HepG2 (cell line): ENCODE results near the gene NOTUM. TPM values are rescaled to one million over a fixed set of nuclear protein-coding genes. Genes with fewer than 3 reads are reported as not detected.

Experiments used
- CBX2 ChIP-seq, 2 experiments: fragments of 200-600 bp in 1 of 2; sonication (generic); formaldehyde crosslinking in 1 of 2; IDR thresholded peaks; 2 replicates each; pipeline versions ENCODE4 v1.7.0 to v1.8.1; 2018 to 2022; ENCODE audit warnings: low read depth in 2 of 2, low read length in 1 of 2, mild to moderate bottlenecking in 1 of 2, missing genetic modification reagents in 1 of 2
- EED ChIP-seq: sonication (generic); formaldehyde crosslinking; IDR thresholded peaks from 2 replicates; pipeline ENCODE4 v1.5.0; 2020; ENCODE audit warnings: mild to moderate bottlenecking, missing genetic modification reagents
- ERF ChIP-seq: IDR thresholded peaks from 2 replicates; pipeline ENCODE4 v1.6.1; 2018; ENCODE audit warnings: missing biosample characterization, missing genetic modification reagents
- GATAD2A ChIP-seq: IDR thresholded peaks from 2 replicates; pipeline ENCODE4 v1.6.1; 2016
- HNRNPH1 ChIP-seq: fragments of 200-400 bp; formaldehyde crosslinking; optimal IDR thresholded peaks from 2 replicates; pipeline ENCODE3; 2017; ENCODE audit warnings: mild to moderate bottlenecking, low read depth, low read length
- NFYB ChIP-seq: sonication (generic); formaldehyde crosslinking; IDR thresholded peaks from 2 replicates; pipeline ENCODE4 v1.4.0; 2020; ENCODE audit warnings: missing genetic modification reagents
- REPIN1 ChIP-seq: sonication (generic); formaldehyde crosslinking; IDR thresholded peaks from 2 replicates; pipeline ENCODE4 v1.8.0; 2022; ENCODE audit warnings: missing genetic modification reagents, low read depth, mild to moderate bottlenecking, borderline replicate concordance
- SNAI1 ChIP-seq: sonication (generic); formaldehyde crosslinking; IDR thresholded peaks from 2 replicates; pipeline ENCODE4 v1.5.0; 2020; ENCODE audit warnings: mild to moderate bottlenecking, missing genetic modification reagents, borderline replicate concordance
- TCF7 ChIP-seq: sonication (generic); IDR thresholded peaks from 2 replicates; pipeline ENCODE4 v1.6.1; 2016; ENCODE audit warnings: antibody characterized with exemption, low read depth
- ZNF431 ChIP-seq: sonication (generic); formaldehyde crosslinking; IDR thresholded peaks from 2 replicates; pipeline ENCODE4 v1.9.0; 2022; ENCODE audit warnings: missing genetic modification reagents, low read depth, mild to moderate bottlenecking, borderline replicate concordance
- ZNF557 ChIP-seq: sonication (generic); formaldehyde crosslinking; IDR thresholded peaks from 2 replicates; pipeline ENCODE4 v1.4.0; 2020; ENCODE audit warnings: missing genetic modification reagents
- ZNF772 ChIP-seq: sonication (generic); formaldehyde crosslinking; IDR thresholded peaks from 2 replicates; pipeline ENCODE4 v1.5.0; 2020; ENCODE audit warnings: mild to moderate bottlenecking, missing genetic modification reagents
- ZNF790 ChIP-seq: sonication (generic); formaldehyde crosslinking; IDR thresholded peaks from 2 replicates; pipeline ENCODE4 v1.8.0; 2022; ENCODE audit warnings: missing genetic modification reagents, mild to moderate bottlenecking, borderline replicate concordance
- ZNF850 ChIP-seq: sonication (generic); formaldehyde crosslinking; conservative IDR thresholded peaks from 2 replicates; pipeline ENCODE4 v1.9.0; 2021; ENCODE audit warnings: mild to moderate bottlenecking, missing genetic modification reagents
- polyA plus RNA-seq, 8 experiments: library from polyadenylated mRNA; depleted of rRNA in 3 of 8; stranded (reverse) in 7 of 8; unstranded in 1 of 8; fragments of >200 nt; fragmentation: Illumina TruSeq in 4 of 8; extraction: Trizol in 4 of 8; gene quantifications; 2 replicates each; pipeline versions ENCODE4 v1.2.1 to v1.2.3, GENCODE V29; 2011 to 2016; ENCODE audit warnings: low read depth in 4 of 8, missing spikeins in 1 of 8, mixed read lengths in 1 of 8; ENCODE audit not compliant: insufficient read depth in 1 of 8
- total RNA-seq, 5 experiments: library from RNA; depleted of rRNA; stranded (reverse); fragments of >200 nt; fragmentation: Illumina TruSeq; extraction: Trizol; gene quantifications; 2 replicates each; pipeline ENCODE4 v1.2.3, GENCODE V29; 2016; ENCODE audit warnings: low read depth in 1 of 5
- TF ChIP-seq, protein P1 (sequence below): sonication (generic); formaldehyde crosslinking; IDR thresholded peaks from 2 replicates; pipeline ENCODE4 v1.4.0; 2020; ENCODE audit warnings: missing genetic modification reagents
- TF ChIP-seq, protein P2 (sequence below): fragments of 450-650 bp; IDR thresholded peaks from 2 replicates; pipeline ENCODE4 v1.6.1; 2016
- TF ChIP-seq, protein P3 (sequence below): sonication (generic); formaldehyde crosslinking; IDR thresholded peaks from 2 replicates; pipeline ENCODE4 v1.4.0; 2020; ENCODE audit warnings: missing genetic modification reagents
- TF ChIP-seq, protein P4 (sequence below): sonication (generic); formaldehyde crosslinking; IDR thresholded peaks from 2 replicates; pipeline ENCODE4 v1.4.0; 2020; ENCODE audit warnings: missing genetic modification reagents, borderline replicate concordance
- TF ChIP-seq, protein P5 (sequence below): sonication (generic); formaldehyde crosslinking; IDR thresholded peaks from 2 replicates; pipeline ENCODE4 v1.8.0; 2022; ENCODE audit warnings: mild to moderate bottlenecking, missing genetic modification reagents, moderate library complexity
- TF ChIP-seq, protein P6 (sequence below): sonication (generic); formaldehyde crosslinking; IDR thresholded peaks from 2 replicates; pipeline ENCODE4 v1.5.1; 2020; ENCODE audit warnings: mild to moderate bottlenecking, moderate library complexity, missing genetic modification reagents

NOTUM gene
- total and polyA plus RNA-seq, 2 of the 13 experiments (the other 11 are each of a cell fraction or from before 2014, with no cell fraction given): 150 to 160 TPM

DNA sequence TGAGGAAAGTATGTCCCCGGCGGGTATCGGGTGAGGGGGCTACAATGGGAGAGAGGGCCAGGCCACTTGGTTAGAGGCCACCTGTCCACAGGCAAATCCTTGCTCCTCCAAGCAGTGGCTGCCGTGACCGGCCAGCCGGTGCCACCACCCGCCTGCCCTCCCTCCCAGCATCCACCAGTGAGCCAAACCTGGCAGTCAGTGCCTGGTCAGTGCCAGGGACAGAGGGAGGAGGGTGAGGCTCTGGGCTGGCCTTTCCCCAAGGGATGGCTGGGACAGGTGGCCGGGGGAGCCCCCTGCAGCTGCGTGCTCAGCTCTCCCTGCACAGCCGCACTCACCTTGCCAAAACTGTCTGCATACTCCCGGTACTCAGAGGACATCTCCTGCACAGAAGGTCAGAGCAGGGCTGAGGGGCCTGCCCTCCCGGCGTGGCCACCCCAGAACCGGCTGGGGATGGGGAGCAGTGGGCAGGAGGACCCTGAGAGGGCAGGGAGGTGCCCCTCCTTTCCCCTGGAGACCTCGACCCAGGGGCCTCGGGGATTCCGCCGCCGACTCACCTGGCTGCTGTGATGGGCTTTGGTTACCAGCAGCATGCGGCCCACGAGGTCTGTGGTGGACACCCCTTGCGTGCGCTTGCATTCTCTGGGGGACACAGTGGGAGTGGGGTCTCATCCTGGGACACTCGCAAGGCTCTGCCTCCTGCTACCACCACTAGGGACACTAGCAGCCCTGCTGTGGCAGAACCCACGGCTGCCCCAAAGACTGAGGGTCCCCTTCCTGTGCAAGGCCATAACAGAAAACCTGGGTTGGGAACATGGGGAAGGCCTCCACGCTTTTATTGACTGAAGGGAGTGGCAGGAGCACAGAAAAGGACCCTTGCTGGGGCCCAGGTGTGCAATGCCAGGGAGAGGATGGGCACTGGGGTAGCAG lies 53.5 kb downstream of the NOTUM start (continued):
- no peak for TF ChIP-seq HNRNPH1
- TF ChIP-seq REPIN1 (CRISPR knock-in tag): no peak
- TF ChIP-seq, protein P1, sequence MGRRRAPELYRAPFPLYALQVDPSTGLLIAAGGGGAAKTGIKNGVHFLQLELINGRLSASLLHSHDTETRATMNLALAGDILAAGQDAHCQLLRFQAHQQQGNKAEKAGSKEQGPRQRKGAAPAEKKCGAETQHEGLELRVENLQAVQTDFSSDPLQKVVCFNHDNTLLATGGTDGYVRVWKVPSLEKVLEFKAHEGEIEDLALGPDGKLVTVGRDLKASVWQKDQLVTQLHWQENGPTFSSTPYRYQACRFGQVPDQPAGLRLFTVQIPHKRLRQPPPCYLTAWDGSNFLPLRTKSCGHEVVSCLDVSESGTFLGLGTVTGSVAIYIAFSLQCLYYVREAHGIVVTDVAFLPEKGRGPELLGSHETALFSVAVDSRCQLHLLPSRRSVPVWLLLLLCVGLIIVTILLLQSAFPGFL (CRISPR knock-in tag): no peak
- TF ChIP-seq TCF7: no peak
- no peak for TF ChIP-seq ZNF790 (CRISPR knock-in tag)
- 0 out of 2 replicates have a peak, but pooled peaks have one; percentile 26 for TF ChIP-seq ZNF772
- TF ChIP-seq NFYB (CRISPR knock-in tag): no peak
- no peak for TF ChIP-seq ZNF431 (CRISPR knock-in tag)
- TF ChIP-seq, protein P2, sequence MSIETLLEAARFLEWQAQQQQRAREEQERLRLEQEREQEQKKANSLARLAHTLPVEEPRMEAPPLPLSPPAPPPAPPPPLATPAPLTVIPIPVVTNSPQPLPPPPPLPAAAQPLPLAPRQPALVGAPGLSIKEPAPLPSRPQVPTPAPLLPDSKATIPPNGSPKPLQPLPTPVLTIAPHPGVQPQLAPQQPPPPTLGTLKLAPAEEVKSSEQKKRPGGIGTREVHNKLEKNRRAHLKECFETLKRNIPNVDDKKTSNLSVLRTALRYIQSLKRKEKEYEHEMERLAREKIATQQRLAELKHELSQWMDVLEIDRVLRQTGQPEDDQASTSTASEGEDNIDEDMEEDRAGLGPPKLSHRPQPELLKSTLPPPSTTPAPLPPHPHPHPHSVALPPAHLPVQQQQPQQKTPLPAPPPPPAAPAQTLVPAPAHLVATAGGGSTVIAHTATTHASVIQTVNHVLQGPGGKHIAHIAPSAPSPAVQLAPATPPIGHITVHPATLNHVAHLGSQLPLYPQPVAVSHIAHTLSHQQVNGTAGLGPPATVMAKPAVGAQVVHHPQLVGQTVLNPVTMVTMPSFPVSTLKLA: no peak
- no peak for TF ChIP-seq ZNF850 (CRISPR knock-in tag)
- TF ChIP-seq, protein P3, sequence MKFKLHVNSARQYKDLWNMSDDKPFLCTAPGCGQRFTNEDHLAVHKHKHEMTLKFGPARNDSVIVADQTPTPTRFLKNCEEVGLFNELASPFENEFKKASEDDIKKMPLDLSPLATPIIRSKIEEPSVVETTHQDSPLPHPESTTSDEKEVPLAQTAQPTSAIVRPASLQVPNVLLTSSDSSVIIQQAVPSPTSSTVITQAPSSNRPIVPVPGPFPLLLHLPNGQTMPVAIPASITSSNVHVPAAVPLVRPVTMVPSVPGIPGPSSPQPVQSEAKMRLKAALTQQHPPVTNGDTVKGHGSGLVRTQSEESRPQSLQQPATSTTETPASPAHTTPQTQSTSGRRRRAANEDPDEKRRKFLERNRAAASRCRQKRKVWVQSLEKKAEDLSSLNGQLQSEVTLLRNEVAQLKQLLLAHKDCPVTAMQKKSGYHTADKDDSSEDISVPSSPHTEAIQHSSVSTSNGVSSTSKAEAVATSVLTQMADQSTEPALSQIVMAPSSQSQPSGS (CRISPR knock-in tag): no peak
- TF ChIP-seq, protein P4, sequence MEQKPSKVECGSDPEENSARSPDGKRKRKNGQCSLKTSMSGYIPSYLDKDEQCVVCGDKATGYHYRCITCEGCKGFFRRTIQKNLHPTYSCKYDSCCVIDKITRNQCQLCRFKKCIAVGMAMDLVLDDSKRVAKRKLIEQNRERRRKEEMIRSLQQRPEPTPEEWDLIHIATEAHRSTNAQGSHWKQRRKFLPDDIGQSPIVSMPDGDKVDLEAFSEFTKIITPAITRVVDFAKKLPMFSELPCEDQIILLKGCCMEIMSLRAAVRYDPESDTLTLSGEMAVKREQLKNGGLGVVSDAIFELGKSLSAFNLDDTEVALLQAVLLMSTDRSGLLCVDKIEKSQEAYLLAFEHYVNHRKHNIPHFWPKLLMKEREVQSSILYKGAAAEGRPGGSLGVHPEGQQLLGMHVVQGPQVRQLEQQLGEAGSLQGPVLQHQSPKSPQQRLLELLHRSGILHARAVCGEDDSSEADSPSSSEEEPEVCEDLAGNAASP: no peak
- TF ChIP-seq GATAD2A: no peak
- TF ChIP-seq, protein P5, sequence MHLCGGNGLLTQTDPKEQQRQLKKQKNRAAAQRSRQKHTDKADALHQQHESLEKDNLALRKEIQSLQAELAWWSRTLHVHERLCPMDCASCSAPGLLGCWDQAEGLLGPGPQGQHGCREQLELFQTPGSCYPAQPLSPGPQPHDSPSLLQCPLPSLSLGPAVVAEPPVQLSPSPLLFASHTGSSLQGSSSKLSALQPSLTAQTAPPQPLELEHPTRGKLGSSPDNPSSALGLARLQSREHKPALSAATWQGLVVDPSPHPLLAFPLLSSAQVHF (CRISPR knock-in tag): no peak
- TF ChIP-seq ZNF557: no peak
- TF ChIP-seq ERF (CRISPR knock-in tag): no peak
- TF ChIP-seq SNAI1 (CRISPR knock-in tag): no peak
- TF ChIP-seq EED (CRISPR knock-in tag): 0 out of 2 replicates have a peak, but pooled peaks have one; percentile 74
- no peak for TF ChIP-seq CBX2 (IDR thresholded peaks at IDR 0.05; ENCODE audit: low read depth, low read length)
- TF ChIP-seq CBX2 (CRISPR knock-in tag; IDR thresholded peaks at IDR 0.05; ENCODE audit: low read depth): no peak
- TF ChIP-seq, protein P6, sequence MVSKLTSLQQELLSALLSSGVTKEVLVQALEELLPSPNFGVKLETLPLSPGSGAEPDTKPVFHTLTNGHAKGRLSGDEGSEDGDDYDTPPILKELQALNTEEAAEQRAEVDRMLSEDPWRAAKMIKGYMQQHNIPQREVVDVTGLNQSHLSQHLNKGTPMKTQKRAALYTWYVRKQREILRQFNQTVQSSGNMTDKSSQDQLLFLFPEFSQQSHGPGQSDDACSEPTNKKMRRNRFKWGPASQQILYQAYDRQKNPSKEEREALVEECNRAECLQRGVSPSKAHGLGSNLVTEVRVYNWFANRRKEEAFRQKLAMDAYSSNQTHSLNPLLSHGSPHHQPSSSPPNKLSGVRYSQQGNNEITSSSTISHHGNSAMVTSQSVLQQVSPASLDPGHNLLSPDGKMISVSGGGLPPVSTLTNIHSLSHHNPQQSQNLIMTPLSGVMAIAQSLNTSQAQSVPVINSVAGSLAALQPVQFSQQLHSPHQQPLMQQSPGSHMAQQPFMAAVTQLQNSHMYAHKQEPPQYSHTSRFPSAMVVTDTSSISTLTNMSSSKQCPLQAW (CRISPR knock-in tag): no peak
